ENCODE data around the gene LRRC56. TPM values are rescaled to one million over a fixed set of nuclear protein-coding genes. Genes with fewer than 3 reads are reported as not detected.

Gene LRRC56
- total RNA-seq, 1 experiment from 2014 or later = 3.4 TPM

- Histone ChIP-seq H3K4me2 (ENCODE audit: insufficient read depth, insufficient read length, low read length) (no peak overlapping the region), H2BK120ac (ENCODE audit: low read depth, low read length, poor library complexity, severe bottlenecking) (no peak overlapping the region), H3K79me2 (ENCODE audit: insufficient read depth, low read length) (no peaks in the 10 kb centered on the region), H3K23ac (ENCODE audit: insufficient read length, low read depth, low read length) (no peak overlapping the region), H2BK12ac (ENCODE audit: insufficient read length, low read depth, low read length) (no peak overlapping the region), H2AFZ (ENCODE audit: low read length) (no peak overlapping the region), H3K4me1 (ENCODE audit: insufficient read depth, low read length) (no peaks in the 10 kb centered on the region), H4K8ac (replicated peaks; ENCODE audit: insufficient read length, low read depth, low read length) (no peak overlapping the region), H4K91ac (ENCODE audit: insufficient read length, low read depth, low read length) (no peak overlapping the region), H3K4ac (ENCODE audit: low read depth, low read length) (no peak overlapping the region), H2BK5ac (ENCODE audit: insufficient read length, low read length) (no peak overlapping the region), H3K18ac (ENCODE audit: insufficient read length, low read depth, low read length) (no peak overlapping the region), H3K9me3 (ENCODE audit: control insufficient read depth, low read depth, low read length) (no peaks in the 10 kb centered on the region), H3K27me3 (ENCODE audit: insufficient read depth, low read length) (no peaks in the 10 kb centered on the region), H2AK5ac (ENCODE audit: insufficient read length, low read length) (no peak overlapping the region), H3K9ac (ENCODE audit: extremely low read depth, insufficient read length, low read length) (no peak overlapping the region), H4K20me1 (ENCODE audit: control insufficient read depth, insufficient read depth, insufficient read length) (no peaks in the 10 kb centered on the region), H4K5ac (ENCODE audit: insufficient read length, low read depth, low read length) (no peak overlapping the region), H3T11ph (ENCODE audit: low read length) (no peak overlapping the region), H2BK15ac (ENCODE audit: low read depth, low read length) (no peak overlapping the region), H2BK20ac (ENCODE audit: low read depth, low read length, poor library complexity, severe bottlenecking) (no peak overlapping the region), H3K23me2 (ENCODE audit: insufficient read length, low read depth, low read length, poor library complexity, severe bottlenecking) (no peaks in the 10 kb centered on the region), H3K27ac (ENCODE audit: insufficient read length, low read depth, low read length) (no peak overlapping the region), H3K56ac (ENCODE audit: insufficient read length, low read depth, low read length) (no peak overlapping the region), H3K79me1 (ENCODE audit: insufficient read depth, low read depth, low read length, poor library complexity, severe bottlenecking) (no peaks in the 10 kb centered on the region), H3K14ac (ENCODE audit: insufficient read depth, low read length) (no peak overlapping the region)
- no peak for TF ChIP-seq CTCF (conservative IDR thresholded peaks at IDR 0.05)
- Mint-ChIP-seq H3K4me3 (no peak overlapping the region), H3K36me3 (ENCODE audit: insufficient read depth in 1 of 3, low read depth in 3 of 3) (peaks cover 0 to 3% (median under 1%) of the 10 kb centered on the region in 3 experiments; a peak in 3 of 7 replicates), H3K4me1 (no peaks in the 10 kb centered on the region), H3K27me3 (ENCODE audit: low read depth) (peaks cover 3% of the 10 kb centered on the region), H3K9me3 (peaks cover 5 to 11% of the 10 kb centered on the region in 2 experiments), H3K27ac (no peak overlapping the region)
- WGBS (ENCODE audit: extremely low coverage, insufficient read length, low lambda C conversion rate) = no CpG with 5 or more reads among the region's 17 CpGs
- DNase-seq = no peak
Measured at GRCh38 chr11:526192-526591, 11.1 kb upstream of the LRRC56 start.
